GM18858 (cell line): ENCODE data around the gene PLCB1.
"Not testable (repeated sequence)": the region's sequence is repeated elsewhere in the genome, so short reads cannot be mapped to it uniquely, and the experiment has no call there.

Experiments used
- ATAC-seq: cut with Tn5 transposase; IDR thresholded peaks from one replicate; pipeline ENCODE4 v1.9.1; 2021; ENCODE audit not compliant: unreplicated experiment

PLCB1 gene

GRCh38 chr20:8853211-8853610 is 721.1 kb downstream of the PLCB1 start:
- not testable (repeated sequence) for ATAC-seq

DNA sequence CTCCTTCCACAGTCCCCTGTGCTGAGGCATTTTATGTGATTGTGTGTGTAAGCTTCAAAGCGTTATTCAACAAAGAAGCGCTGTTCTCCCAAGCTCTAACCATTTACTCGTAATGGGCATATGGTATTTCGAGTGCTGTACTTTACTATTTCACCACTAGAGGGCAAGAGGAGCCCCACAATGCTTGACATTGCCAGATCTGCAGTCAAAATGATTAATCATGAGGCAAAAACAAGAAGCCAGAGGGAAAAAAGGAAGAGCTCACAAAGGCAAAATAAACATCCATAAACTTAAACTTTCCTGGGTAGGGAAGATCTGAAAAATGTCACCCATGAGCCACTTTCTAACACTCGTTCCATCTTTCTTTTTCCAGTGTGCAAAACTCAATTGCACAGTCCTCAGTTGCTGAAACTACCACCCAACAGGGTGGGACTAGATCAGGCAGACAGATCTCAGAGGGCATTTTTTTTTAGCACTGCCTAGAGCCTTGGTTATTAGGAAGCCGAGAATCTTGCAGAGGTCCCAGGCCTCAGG is 721.8 kb downstream of the PLCB1 start:
- ATAC-seq, result peak; percentile 94

GRCh38 chr20:8854571-8854970 is 722.5 kb downstream of the PLCB1 start:
- ATAC-seq, result no peak

GRCh38 chr20:8855315-8855714 is 723.2 kb downstream of the PLCB1 start:
- ATAC-seq, result no peak

GRCh38 chr20:8856668-8857067 is 724.6 kb downstream of the PLCB1 start:
- no peak for ATAC-seq

DNA sequence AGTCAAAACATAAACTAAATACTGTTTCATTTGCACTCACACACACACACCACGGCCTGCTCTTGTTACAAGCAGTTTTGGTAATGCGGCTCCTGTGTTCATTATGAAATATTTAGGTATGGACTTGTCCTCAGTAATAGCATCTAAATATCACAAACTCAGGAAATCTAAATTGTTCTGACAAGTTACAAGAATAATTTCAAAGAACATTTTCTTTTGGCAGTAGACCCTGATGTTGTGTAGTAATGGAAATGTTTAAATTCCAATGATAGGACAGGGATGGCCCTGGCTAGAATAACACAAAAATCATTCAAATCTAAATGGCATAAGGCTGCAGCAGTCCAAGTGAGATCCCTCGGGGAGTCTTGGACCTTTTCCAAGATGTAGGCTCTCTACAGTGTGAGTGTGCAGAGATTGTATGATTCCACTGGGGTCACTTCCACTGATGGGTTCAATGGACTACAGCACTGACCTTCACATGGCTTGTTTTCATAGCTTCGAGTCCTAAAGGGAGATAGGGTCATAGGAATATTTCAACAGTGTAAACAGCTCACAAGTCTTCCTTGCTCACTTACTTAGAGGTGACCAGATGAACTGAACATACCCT is 726.2 kb downstream of the PLCB1 start:
- ATAC-seq, result no peak

DNA sequence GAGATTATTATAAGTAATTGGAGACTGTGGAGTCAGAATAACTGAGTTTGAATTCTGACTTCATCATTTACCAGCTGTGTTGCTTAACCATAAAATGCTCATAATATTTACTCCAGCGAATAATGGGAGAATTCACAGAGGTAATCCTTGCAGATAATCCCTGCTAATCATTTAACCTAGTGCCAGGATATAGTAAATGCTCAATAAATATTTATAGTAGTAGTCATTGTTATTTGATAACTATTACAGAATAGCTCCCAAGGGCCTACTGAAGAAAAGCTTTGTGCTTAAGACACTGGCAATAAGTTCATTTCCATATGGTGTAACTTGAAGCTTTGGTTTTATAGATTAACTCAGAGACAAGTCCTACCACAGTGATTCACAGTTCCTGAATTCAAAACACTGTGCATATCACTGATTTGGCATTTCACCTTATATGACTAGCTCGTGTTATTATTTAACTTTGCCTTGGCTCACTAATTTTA is 728.0 kb downstream of the PLCB1 start:
- no peak for ATAC-seq

- ATAC-seq, result no peak
Measured at GRCh38 chr20:8862092-8862491, 730.0 kb downstream of the PLCB1 start.

DNA sequence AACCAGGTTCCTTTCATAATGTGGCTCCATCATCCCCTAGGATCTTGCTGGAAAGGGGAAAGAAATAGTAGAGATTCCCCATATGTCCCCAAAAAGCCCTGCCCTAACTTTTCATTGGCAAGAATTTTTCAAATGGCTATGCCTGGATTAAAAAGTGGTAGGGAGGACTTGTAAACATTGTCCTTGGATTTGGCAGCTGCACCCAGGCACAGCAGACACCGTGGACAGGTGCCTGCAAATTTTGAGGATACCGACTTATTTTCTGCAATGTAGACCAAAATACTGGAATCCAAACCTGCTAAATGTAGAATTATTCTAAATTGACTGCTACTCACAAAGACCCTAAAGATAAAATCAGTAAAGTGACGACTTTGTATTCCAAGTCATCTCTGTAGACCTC is 733.6 kb downstream of the PLCB1 start:
- no peak for ATAC-seq

DNA sequence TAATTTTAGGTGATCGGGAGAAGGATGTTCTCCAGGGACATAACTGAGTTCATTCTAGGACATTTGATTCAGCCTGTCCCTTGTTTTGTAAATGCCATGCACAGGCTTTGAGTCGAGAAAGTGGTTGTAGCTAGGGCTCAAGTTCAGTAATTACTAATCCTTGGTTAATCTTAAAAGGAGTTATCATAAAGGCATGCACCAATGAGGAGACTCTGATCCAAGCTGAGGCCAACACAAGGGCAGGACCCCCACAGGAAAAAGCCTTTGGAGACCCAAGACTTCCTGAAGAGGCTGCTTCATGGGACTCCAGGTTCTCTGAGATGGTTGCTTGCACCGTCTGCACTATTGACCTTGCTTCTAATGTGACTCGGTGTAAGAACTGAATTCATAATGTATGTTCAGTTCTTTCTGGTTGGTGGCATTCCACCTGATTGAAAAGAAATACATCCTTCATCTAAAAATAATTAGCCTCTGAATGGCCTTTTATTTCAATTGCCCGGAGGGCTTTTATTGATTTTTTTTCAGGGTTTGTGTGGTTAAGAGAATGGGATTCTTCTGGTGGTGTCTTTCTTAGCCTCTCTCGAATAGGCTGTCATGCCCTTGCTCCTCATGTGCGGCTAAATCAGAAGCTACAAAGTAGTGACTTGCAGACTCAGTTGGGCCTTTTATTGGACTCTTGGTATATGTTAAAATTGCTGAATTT is 735.1 kb downstream of the PLCB1 start:
- ATAC-seq, result no peak

DNA sequence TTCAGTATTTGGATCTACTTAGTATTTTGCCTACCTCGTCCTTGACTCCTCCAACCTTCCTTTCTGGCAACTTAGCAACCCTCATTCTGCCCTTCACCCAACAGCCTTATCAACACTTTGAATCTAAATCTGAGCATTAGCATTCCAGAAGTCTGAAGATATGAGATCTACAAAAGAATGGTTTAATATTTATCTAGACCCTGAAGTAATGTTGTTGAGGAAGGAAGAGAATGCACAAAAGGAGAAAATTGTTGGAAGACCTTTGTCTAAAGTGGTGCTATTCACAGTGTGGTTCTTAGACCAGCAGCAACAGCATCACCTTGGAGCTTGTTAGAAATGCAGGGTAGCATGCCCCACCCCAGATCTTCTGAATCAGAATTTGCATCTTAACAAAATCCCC is 738.6 kb downstream of the PLCB1 start:
- ATAC-seq, result no peak

DNA sequence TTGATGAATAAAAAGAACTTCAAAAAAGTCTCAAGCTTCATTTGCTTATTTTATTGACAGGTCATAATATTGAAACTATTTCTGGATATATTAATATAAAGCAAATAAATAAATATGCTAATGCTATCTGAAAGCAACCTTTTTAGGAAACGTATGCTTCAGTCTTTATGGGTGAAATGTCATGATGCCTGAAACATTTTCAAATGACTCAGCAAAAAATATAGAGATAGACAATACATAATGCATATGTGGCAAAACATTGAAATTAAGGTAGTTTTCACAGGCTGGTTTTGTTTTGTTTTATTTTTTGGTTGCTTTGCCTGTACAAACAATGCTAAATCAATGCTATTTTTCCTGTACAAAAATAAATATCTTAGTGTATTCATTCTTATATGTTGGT is 742.4 kb downstream of the PLCB1 start:
- no peak for ATAC-seq

GRCh38 chr20:8875586-8875985 is 743.5 kb downstream of the PLCB1 start:
- ATAC-seq, result no peak

DNA sequence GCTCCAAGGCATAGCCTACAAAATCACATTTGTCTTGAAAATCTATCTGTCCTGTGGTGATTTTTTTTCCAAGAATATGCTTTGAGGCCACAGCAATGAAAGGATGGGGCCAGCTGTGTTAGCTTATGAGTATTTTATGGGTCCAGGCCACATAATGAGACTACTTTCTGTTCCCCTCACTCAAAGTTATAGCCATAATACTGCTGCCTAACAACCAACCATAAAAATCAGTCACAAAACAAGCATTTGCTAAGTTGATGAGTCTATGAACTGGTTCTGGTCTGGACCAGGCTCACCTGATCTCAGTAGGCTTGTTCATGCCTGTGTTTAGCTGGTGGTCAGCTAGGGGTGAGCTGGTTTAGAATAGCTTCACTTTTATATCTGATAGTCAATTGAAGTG is 744.3 kb downstream of the PLCB1 start:
- ATAC-seq, result no peak

DNA sequence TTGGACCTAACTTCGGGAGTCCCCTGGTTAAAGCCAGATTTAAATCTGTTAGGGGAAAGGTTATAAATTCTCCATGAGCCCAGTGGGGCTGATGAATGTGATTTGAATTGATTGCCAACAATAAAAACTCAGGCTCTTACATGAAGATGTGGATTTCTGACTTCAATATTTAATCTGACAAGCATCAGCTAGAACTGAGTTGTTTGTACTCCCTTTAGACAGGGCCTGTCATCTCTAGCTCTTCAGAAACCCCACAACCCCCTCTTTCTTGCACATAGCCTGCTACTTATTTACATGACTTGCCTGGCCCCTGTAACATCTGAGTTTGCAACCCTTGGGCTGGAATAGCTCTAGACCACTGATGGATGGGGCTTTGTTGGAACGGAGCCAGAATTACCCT is 745.2 kb downstream of the PLCB1 start:
- no peak for ATAC-seq

DNA sequence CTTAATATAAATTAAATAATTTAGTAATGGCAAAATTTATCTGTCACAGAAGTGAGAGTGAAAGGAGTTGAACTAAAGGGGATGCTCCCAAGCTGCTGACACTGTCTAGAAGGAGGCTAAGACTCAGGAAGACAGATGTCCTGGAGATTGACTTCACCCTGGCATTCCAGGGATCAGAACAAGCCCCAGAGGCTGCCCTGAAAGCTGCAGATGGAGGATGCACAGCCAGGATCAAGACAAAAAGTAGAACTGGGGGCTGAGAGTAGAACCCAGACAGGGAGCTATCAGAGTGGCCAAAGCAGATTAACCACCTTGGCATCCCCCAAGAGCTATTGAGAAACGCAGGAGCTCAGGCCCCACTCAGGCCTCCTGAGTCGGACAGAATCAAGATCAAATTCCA is 747.6 kb downstream of the PLCB1 start:
- ATAC-seq, result no peak

DNA sequence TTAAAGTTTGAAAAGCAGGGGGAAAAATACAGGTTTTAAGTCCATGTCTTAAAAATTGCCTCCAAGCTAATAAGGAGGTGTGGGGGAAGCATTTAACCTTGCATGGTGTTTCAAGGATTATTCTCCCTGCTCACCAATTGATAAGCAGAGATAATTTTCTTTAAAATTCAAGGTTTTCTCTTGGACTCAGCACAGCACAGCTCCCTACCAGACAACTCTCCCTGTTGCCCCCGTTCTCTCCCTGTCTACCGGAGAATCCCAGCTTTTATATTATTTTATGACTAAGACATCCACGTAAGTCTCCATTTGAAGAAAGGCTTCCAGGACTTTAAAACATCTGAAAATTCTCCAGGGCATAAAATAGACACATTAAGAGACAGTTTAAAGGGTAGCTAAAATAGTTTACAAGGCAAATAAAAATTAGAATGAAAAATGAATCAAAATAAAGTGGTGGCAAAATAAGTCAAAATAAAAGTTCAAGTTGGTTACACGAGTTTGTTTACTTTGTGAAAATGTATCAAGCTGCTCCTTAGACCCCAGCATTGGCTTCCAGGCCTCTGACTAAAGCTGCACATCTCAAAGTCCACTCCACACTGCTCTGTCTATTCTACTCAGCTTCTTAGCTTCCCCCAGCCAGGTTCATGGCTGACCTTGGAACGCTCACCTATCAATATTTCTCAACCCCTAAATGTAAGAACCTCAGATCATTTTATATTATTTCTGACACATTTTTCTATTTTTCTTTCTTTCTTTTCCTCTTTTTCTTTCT is 748.2 kb downstream of the PLCB1 start:
- no peak for ATAC-seq

DNA sequence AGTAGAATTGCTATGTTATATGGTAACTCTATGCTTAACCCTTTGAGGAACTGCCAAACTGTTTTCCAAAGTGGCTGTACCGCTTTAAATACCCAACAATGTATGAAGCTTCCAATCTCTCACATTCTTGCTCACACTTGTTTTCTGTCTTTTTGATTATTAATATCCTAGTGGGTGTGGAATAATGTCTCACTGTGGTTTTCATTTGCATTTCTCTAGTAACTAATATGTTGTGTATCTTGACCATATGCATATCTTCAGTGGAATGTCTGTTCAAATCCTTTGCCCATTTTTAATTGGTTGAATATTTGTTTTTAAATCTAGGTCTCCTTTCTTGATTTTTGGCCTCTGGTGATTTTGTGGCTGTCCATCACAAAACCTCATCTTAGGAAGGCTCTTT is 759.0 kb downstream of the PLCB1 start:
- no peak for ATAC-seq

- no peak for ATAC-seq
Measured at GRCh38 chr20:8895472-8895871, 763.4 kb downstream of the PLCB1 start.

- ATAC-seq, result no peak
Measured at GRCh38 chr20:8898823-8899222, 766.8 kb downstream of the PLCB1 start.

- ATAC-seq, result no peak
Measured at GRCh38 chr20:8901237-8902025, 769.4 kb downstream of the PLCB1 start.
